Heart right ventricle (tissue), 16 donors: ENCODE results near the gene ZNRF2. TPM values are rescaled to one million over a fixed set of nuclear protein-coding genes. Genes with fewer than 3 reads are reported as not detected.

Experiments
- ATAC-seq, 8 donors: fragments of 200-7000 bp; cut with Tn5 transposase; one replicate each; pipeline ENCODE4 v1.9.1; 2020; ENCODE audit warnings: mild to moderate bottlenecking in 8 of 8, moderate library complexity in 8 of 8, moderate number of reproducible peaks in 1 of 8
- DNase-seq, 2 donors: peaks; one replicate each; pipeline ENCODE4 v3.0.0-alpha.2; 2020
- H3K27ac ChIP-seq, 10 donors: fragments of 200-600 bp; sonication (generic) in 2 of 10; one replicate each; pipeline versions ENCODE4 v1.5.0 to v1.8.0; 2020 to 2022; ENCODE audit warnings: mild to moderate bottlenecking in 3 of 10
- H3K27me3 ChIP-seq, 7 donors: fragments of 200-600 bp; one replicate each; pipeline ENCODE4 v1.8.0; 2021 to 2022; ENCODE audit warnings: mild to moderate bottlenecking in 2 of 7
- H3K36me3 ChIP-seq, 9 donors: fragments of 200-600 bp; sonication (generic) in 1 of 9; one replicate each; pipeline versions ENCODE4 v1.5.0 to v1.8.0; 2020 to 2022; ENCODE audit warnings: mild to moderate bottlenecking in 2 of 9
- H3K4me1 ChIP-seq, 9 donors: fragments of 200-600 bp; sonication (generic) in 1 of 9; one replicate each; pipeline versions ENCODE4 v1.5.0 to v1.8.0; 2020 to 2022; ENCODE audit warnings: mild to moderate bottlenecking in 4 of 9
- H3K4me3 ChIP-seq, 10 donors: fragments of 200-600 bp; sonication (generic) in 2 of 10; one replicate each; pipeline versions ENCODE4 v1.5.0 to v1.8.0; 2020 to 2022; ENCODE audit warnings: mild to moderate bottlenecking in 7 of 10, moderate library complexity in 2 of 10
- H3K9me3 ChIP-seq, 11 donors: fragments of 200-600 bp in 10 of 11; sonication (generic) in 2 of 11; one replicate each; pipeline versions ENCODE4 v1.5.0 to v1.8.0; 2013 to 2022; ENCODE audit warnings: mild to moderate bottlenecking in 2 of 11, control low read depth in 1 of 11, moderate library complexity in 1 of 11
- CTCF ChIP-seq, 9 donors: fragments of 200-600 bp; sonication (generic) in 2 of 9; IDR thresholded peaks; one replicate each; pipeline versions ENCODE4 v1.5.0 to v1.8.0; 2021 to 2022; ENCODE audit warnings: antibody characterized with exemption in 9 of 9, mild to moderate bottlenecking in 5 of 9, moderate library complexity in 1 of 9
- WGBS, 2 donors: extraction: QIAGEN DNeasy Blood & Tissue Kit; methylation state at CpG; one replicate each; pipeline ENCODE4 v1.1.7; 2013; ENCODE audit warnings: inconsistent platforms in 1 of 2; 5-methylcytosine and 5-hydroxymethylcytosine counted together
- intact Hi-C, 10 donors: fragments of 100-400 bp; cut with DNase I; formaldehyde crosslinking; loops; one replicate each; pipeline versions ENCODE4 v1.11.1 to v1.14.2; 2022
- polyA plus RNA-seq, 2 donors: library from polyadenylated mRNA; stranded (reverse); fragments of 200-250 nt; gene quantifications; one replicate each; pipeline ENCODE4 v1.2.3, GENCODE V29; 2013
- total RNA-seq, 10 donors: library from RNA; stranded (reverse); fragmentation: NEBNext Ultra II Directional in 3 of 10; extraction: Animal tissue kit (Norgen Biotek cat#: 25700) in 3 of 10; gene quantifications; one replicate each; pipeline versions ENCODE4 v1.2.1 to v1.2.4, GENCODE V29; 2021 to 2023
- donor health status: Arrhythmogenic right ventricular cardiomyopathy.
- donor health status: ischemic (EF 13 %, LVEDD 7.1; RV severe dilation, severe dysfunction).
- donor health status: healthy with polysubstance abuse.
- donor health status: DM: no; HTN: yes; CAD: no.
- donor health status: DM: no; HTN: no; CAD: no.
- donor health status: ischemic (EF 25% LVEDD 6.9; RV normal size, moderate dysfunction).
- donor health status: ischemic (EF 25% LVEDD 5.7; RV mildly dilated, moderate dysfunction).
- donor health status: healthy.
- donor health status: DM: yes; HTN: yes; CAD: no.
- donor health status: Ischemic cardiomyopathy.
- donor health status: ischemic (EF 35%, LVEDD 5.7; RV mildly dilated, moderate dysfunction).
- donor health status: nonischemic (EF 11% LVEDD 7.7; RV severe dilation, severe dysfunction).
- donor health status: DM: yes; HTN: yes; CAD: no.
- donor health status: PGD.
- donor health status: ischemic (EF 29% LVEDD 5.4; RV normal size, mild dysfunction).
- donor health status: nonischemic (EF 23%, LVEDD 6.1; RV moderate dilation, normal function).

Gene ZNRF2
- total and polyA plus RNA-seq, 12 donors = 2.9 to 13.8 (median 8.7) TPM

GRCh38 chr7:30306976-30307375 is 22.6 kb downstream of the ZNRF2 start:
- WGBS, 2 donors = 85 to 95% methylated on average over 1 of the region's 1 CpG
- Histone ChIP-seq H3K36me3 (no peaks in the 10 kb centered on the region), H3K27ac (no peak overlapping the region), H3K4me1 (peaks cover 7 to 50% (median 26%) of the 10 kb centered on the region in 9 donors), H3K9me3 (no peaks in the 10 kb centered on the region), H3K27me3 (no peaks in the 10 kb centered on the region), H3K4me3 (no peak overlapping the region)
- no peak for ATAC-seq
- intact Hi-C loops = no loop called here
- TF ChIP-seq CTCF (IDR thresholded peaks at IDR 0.05) = no peak
- no peak for DNase-seq

GRCh38 chr7:30308389-30308788 is 24.0 kb downstream of the ZNRF2 start:
- H3K4me3 ChIP-seq = no peak overlapping the region
- H3K4me1 ChIP-seq = peaks cover 7 to 52% (median 25%) of the 10 kb centered on the region in 9 donors
- WGBS, 2 donors = 94 to 96% methylated on average over 2 of the region's 2 CpGs

GRCh38 chr7:30309302-30309701 is 24.9 kb downstream of the ZNRF2 start:
- H3K4me3 ChIP-seq = no peak overlapping the region
- no peak overlapping the region for H3K27ac ChIP-seq
- 70 to 84% methylated on average over 1 of the region's 1 CpG for WGBS, 2 donors
- DNase-seq (no peak), ATAC-seq (no peak)
- no peak for TF ChIP-seq CTCF (IDR thresholded peaks at IDR 0.05)
- intact Hi-C loops = no loop called here
- H3K36me3 ChIP-seq = no peaks in the 10 kb centered on the region
- H3K9me3 ChIP-seq = no peaks in the 10 kb centered on the region
- peaks cover 0 to 45% (median 18%) of the 10 kb centered on the region in 9 donors for H3K4me1 ChIP-seq
- H3K27me3 ChIP-seq = no peaks in the 10 kb centered on the region

More at GRCh38 chr7:30308389-30308788, 24.0 kb downstream of the ZNRF2 start:
- DNase-seq (no peak), ATAC-seq (no peak)
- Histone ChIP-seq H3K27me3 (no peaks in the 10 kb centered on the region), H3K36me3 (no peaks in the 10 kb centered on the region), H3K9me3 (no peaks in the 10 kb centered on the region), H3K27ac (no peak overlapping the region)
- no peak for TF ChIP-seq CTCF (IDR thresholded peaks at IDR 0.05)
- intact Hi-C loops = no loop called here

GRCh38 chr7:30309842-30310435 is 25.5 kb downstream of the ZNRF2 start:
- H3K4me3 ChIP-seq = no peak overlapping the region
- intact Hi-C loops = no loop called here
- TF ChIP-seq CTCF (IDR thresholded peaks at IDR 0.05) = no peak
- ATAC-seq (no peak), DNase-seq (no peak)
- 80 to 95% methylated on average over 2 of the region's 2 CpGs for WGBS, 2 donors
- H3K27ac ChIP-seq = no peak overlapping the region
- no peaks in the 10 kb centered on the region for H3K27me3 ChIP-seq
- no peaks in the 10 kb centered on the region for H3K9me3 ChIP-seq
- H3K36me3 ChIP-seq = no peaks in the 10 kb centered on the region
- peaks cover 0 to 39% (median 12%) of the 10 kb centered on the region in 9 donors for H3K4me1 ChIP-seq
